NCI-H187 (cell line): Measurements from ENCODE around the gene KLF2.

Experiments used
- DNase-seq, 2 experiments: peaks; one replicate each; lab custom pipeline; 2025; lab: John Stamatoyannopoulos, UW

KLF2 gene

GRCh38 chr19:16365300-16365996, 40.8 kb downstream of the KLF2 start:
- DNase-seq: no peak

- no peak for DNase-seq
Measured at GRCh38 chr19:16366056-16366432, 41.4 kb downstream of the KLF2 start.

GRCh38 chr19:16366433-16367260, 42.0 kb downstream of the KLF2 start:
- no peak for DNase-seq

DNA sequence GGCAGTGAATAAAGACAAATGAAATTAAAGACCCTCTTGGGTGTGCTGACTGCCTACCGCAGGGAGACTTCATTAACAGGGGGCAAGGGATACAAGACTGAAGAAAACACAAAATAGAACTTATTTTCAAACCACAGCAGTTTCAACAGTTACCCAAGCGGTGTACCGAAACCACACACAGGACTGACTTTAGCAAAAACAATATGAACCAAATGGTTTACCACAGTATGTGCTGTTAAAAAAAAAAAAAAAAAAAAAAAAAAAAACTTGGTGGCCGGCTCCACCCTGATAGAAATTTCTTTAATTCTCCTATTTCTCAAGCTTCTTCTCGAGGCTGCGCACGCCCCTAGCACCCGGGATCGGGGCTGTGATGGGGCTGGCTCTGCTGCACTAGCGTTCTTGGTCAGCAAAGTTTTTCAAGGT, 42.6 kb downstream of the KLF2 start:
- no peak for DNase-seq

GRCh38 chr19:16368385-16369305, 44.0 kb downstream of the KLF2 start:
- no peak for DNase-seq

- DNase-seq: no peak
Measured at GRCh38 chr19:16369306-16369663, 44.7 kb downstream of the KLF2 start.

- no peak for DNase-seq
Measured at GRCh38 chr19:16369664-16370576, 45.3 kb downstream of the KLF2 start.

GRCh38 chr19:16370641-16371391, 46.2 kb downstream of the KLF2 start:
- DNase-seq: no peak

GRCh38 chr19:16371540-16371986, 46.9 kb downstream of the KLF2 start:
- no peak for DNase-seq

DNA sequence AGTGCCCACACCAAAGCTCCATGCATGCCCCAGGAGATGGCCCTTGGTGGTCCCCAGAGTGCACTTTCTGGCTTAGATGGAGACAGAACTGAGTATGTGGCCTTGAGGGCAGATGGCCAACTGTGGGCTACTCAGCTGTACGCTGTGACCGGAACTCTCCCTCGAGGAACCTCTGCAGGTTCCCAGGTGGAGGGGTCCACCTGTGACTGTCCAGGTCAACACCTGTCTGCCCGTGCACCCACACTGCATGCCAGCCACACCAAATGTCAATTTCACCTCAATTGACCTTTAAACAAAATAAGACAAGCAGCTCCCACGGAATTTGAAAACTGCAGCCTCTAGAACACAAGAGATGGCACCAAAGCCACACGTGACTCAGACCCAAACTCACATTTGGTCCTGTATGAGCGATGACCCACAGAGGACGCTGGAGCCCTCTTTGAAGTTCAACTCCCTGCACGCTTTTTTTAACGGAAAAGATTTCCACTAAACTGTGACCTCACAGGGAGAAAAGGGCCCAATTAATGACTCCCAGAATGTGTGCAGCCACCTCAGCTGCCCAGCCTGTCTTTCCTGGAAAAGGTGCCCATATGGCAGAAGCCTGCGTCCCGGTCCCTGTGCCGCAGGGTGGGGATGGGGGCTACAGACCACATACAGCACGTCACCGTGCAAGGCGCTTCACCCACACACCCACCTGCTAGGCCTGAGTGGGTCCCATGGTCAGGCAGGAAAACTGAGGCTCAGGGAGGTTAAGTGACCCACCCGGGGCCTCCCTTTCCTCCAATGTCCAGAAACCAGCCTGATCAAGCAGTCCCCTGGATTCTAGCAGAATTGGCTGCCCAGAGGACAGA, 47.7 kb downstream of the KLF2 start:
- DNase-seq: no peak

GRCh38 chr19:16373079-16373478, 48.5 kb downstream of the KLF2 start:
- no peak for DNase-seq

DNA sequence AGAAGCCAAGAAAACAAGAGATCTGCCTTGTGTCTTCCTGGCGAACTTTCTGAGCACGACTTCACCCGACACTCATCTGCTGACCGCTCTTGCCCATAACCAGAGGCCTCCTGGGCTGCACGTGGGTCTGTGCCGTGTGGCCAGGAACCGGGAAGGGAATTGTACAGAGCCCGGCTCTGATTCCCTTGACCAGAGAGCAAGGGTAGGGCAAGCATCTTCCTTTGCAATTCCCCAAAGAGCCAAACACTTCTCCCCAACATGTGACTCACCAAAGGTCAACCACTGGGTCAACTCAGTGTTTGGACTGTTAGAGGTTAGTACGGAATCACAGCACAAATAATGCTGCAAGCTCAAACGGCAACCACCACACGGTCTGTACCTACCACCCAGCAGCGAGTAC, 48.9 kb downstream of the KLF2 start:
- DNase-seq: no peak

DNA sequence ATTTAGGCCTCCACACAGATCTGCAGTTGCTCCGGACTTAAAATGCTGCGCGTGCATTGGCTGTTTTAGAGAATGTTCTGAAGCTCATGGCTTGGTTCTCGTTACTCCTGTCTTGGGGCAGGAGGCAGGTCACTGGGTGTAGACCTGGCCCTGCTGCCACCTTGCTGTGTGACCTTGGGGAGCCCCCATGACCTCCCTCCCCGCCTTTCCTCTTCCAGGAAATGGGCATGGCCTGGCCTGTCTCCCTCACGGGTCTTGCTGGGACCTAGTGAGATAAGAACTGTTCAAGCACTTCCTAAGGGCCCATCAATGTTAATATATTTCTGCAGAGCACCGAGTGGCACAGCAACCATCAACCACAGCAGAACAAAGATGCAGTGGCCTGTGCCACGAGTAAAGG, 49.4 kb downstream of the KLF2 start:
- DNase-seq: no peak

DNA sequence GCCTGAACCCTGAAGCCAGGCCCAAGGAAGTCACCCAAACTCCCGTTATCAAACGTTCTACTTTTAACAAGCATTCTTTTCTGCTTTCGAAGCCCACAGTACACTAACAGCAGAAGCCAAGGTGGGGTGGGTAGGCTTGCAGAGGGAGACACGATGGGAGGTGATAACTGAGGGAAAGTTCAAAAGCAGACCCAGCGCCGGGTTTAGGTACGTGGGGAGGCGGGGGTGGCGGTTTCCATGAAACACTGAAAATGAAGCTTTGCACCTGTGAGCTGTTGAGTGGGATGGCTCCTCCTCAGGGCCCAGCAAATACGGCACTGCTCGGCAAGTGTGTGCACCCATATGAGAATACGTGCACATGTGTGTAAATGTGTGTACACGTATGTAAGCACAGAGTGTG, 49.8 kb downstream of the KLF2 start:
- no peak for DNase-seq

GRCh38 chr19:16375157-16375935, 50.7 kb downstream of the KLF2 start:
- no peak for DNase-seq

DNA sequence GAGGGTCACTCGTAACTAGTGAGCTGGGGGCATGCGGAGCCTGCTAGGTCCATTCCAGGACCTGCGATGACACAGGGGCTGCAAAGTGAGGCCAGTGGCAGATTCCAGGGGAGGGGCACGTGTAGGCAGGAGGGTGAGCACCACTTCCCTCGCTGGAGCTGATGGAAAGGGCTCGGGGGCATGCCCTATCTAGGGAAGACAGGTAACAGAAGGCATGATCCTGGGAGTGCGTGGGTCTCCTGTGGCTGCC, 51.2 kb downstream of the KLF2 start:
- no peak for DNase-seq

- no peak for DNase-seq
Measured at GRCh38 chr19:16376241-16376640, 51.6 kb downstream of the KLF2 start.

- no peak for DNase-seq
Measured at GRCh38 chr19:16376649-16377048, 52.0 kb downstream of the KLF2 start.

- no peak for DNase-seq
Measured at GRCh38 chr19:16377521-16377920, 52.9 kb downstream of the KLF2 start.
